WTC11 (cell line): ENCODE data around the gene CNOT8. TPM values are rescaled to one million over a fixed set of nuclear protein-coding genes. Genes with fewer than 3 reads are reported as not detected.
"Not testable (repeated sequence)": the region's sequence is repeated elsewhere in the genome, so short reads cannot be mapped to it uniquely, and the experiment has no call there.

Source experiments
- ATAC-seq: fragments of 200-7000 bp; cut with Tn5 transposase; 2 replicates; pipeline ENCODE4 v1.10.0; 2021; ENCODE audit warnings: mild to moderate bottlenecking, moderate library complexity
- CTCF ChIA-PET: fragments of 300-600 bp; sonication (Branson Sonifier 250); formaldehyde crosslinking; loops from one replicate; lab custom pipeline; 2021; ENCODE audit warnings: antibody characterized with exemption; lab: Charles Lee
- POLR2A ChIA-PET: fragments of 350-600 bp; sonication (Branson Sonifier 250); formaldehyde crosslinking; loops from one replicate; lab custom pipeline; 2021; ENCODE audit warnings: antibody characterized with exemption; lab: Charles Lee
- DNase-seq: peaks from one replicate; pipeline ENCODE4 v3.0.0; 2021; ENCODE audit warnings: low spot score
- H3K27ac Mint-ChIP-seq: 2 replicates; pipeline ENCODE4 v1.8.0; 2021; ENCODE audit warnings: mixed read lengths
- H3K27me3 Mint-ChIP-seq: 2 replicates; pipeline ENCODE4 v1.8.0; 2021; ENCODE audit warnings: low read depth, mild to moderate bottlenecking, moderate library complexity, mixed read lengths
- H3K36me3 Mint-ChIP-seq: 2 replicates; pipeline ENCODE4 v1.8.0; 2021; ENCODE audit warnings: mixed read lengths
- H3K4me1 Mint-ChIP-seq: 2 replicates; pipeline ENCODE4 v1.8.0; 2022; ENCODE audit warnings: mixed read lengths
- H3K4me3 Mint-ChIP-seq: 2 replicates; pipeline ENCODE4 v1.8.0; 2021; ENCODE audit warnings: mild to moderate bottlenecking, moderate library complexity, mixed read lengths
- H3K9me3 Mint-ChIP-seq: 2 replicates; pipeline ENCODE4 v1.8.0; 2021; ENCODE audit warnings: mixed read lengths
- CDX4 ChIP-seq: fragments of 250-450 bp; sonication (Bioruptor Pico); IDR thresholded peaks from 2 replicates; pipeline ENCODE4 v1.9.0; 2021; ENCODE audit warnings: moderate library complexity, mild to moderate bottlenecking, inconsistent platforms, borderline replicate concordance
- E2F1 ChIP-seq: sonication (generic); formaldehyde crosslinking; IDR thresholded peaks from 2 replicates; pipeline ENCODE4 v1.8.0; 2022; ENCODE audit warnings: mild to moderate bottlenecking, missing genetic modification reagents
- E2F4 ChIP-seq: sonication (generic); formaldehyde crosslinking; IDR thresholded peaks from 2 replicates; pipeline ENCODE4 v1.8.1; 2022; ENCODE audit warnings: low read depth, mild to moderate bottlenecking, moderate library complexity, missing genetic modification reagents, borderline replicate concordance
- EMX1 ChIP-seq: fragments of 250-450 bp; sonication (Bioruptor Pico); IDR thresholded peaks from 2 replicates; pipeline ENCODE4 v1.8.0; 2021; ENCODE audit warnings: mild to moderate bottlenecking
- FOXK1 ChIP-seq: sonication (generic); formaldehyde crosslinking; IDR thresholded peaks from 2 replicates; pipeline ENCODE4 v1.8.0; 2022; ENCODE audit warnings: mild to moderate bottlenecking, moderate library complexity, missing genetic modification reagents
- GRHL2 ChIP-seq: fragments of 250-450 bp; sonication (Bioruptor Pico); IDR thresholded peaks from 2 replicates; pipeline ENCODE4 v1.8.0; 2022; ENCODE audit warnings: mild to moderate bottlenecking, moderate library complexity; ENCODE audit not compliant: insufficient replicate concordance, severe bottlenecking
- HMGXB4 ChIP-seq: sonication (generic); formaldehyde crosslinking; IDR thresholded peaks from 2 replicates; pipeline ENCODE4 v1.8.1; 2023; ENCODE audit warnings: mild to moderate bottlenecking, moderate library complexity, missing genetic modification reagents
- JAZF1 ChIP-seq: fragments of 250-450 bp; sonication (Bioruptor Pico); IDR thresholded peaks from 2 replicates; pipeline ENCODE4 v1.9.0; 2021; ENCODE audit warnings: moderate library complexity, mild to moderate bottlenecking, inconsistent platforms
- MXD4 ChIP-seq: fragments of 250-450 bp; sonication (Bioruptor Pico); IDR thresholded peaks from 2 replicates; pipeline ENCODE4 v1.8.0; 2021; ENCODE audit warnings: mild to moderate bottlenecking, moderate library complexity, borderline replicate concordance
- NFYB ChIP-seq: sonication (generic); formaldehyde crosslinking; conservative IDR thresholded peaks from 2 replicates; pipeline ENCODE4 v1.8.0; 2022; ENCODE audit warnings: low read depth, missing genetic modification reagents
- NR1H2 ChIP-seq: sonication (generic); formaldehyde crosslinking; IDR thresholded peaks from 2 replicates; pipeline ENCODE4 v1.9.0; 2021; ENCODE audit warnings: mild to moderate bottlenecking, moderate library complexity, missing genetic modification reagents
- NR2C2 ChIP-seq: sonication (generic); formaldehyde crosslinking; IDR thresholded peaks from 2 replicates; pipeline ENCODE4 v1.8.0; 2022; ENCODE audit warnings: mild to moderate bottlenecking, missing genetic modification reagents
- PRRX2 ChIP-seq: fragments of 250-450 bp; sonication (Bioruptor Pico); IDR thresholded peaks from 2 replicates; pipeline ENCODE4 v1.8.0; 2021; ENCODE audit warnings: mild to moderate bottlenecking
- RORB ChIP-seq: fragments of 250-450 bp; sonication (Bioruptor Pico); IDR thresholded peaks from 2 replicates; pipeline ENCODE4 v1.9.0; 2021; ENCODE audit warnings: mild to moderate bottlenecking
- SP1 ChIP-seq: sonication (generic); formaldehyde crosslinking; conservative IDR thresholded peaks from 2 replicates; pipeline ENCODE4 v1.8.1; 2022; ENCODE audit warnings: missing genetic modification reagents
- TCF7 ChIP-seq: sonication (generic); formaldehyde crosslinking; IDR thresholded peaks from 2 replicates; pipeline ENCODE4 v1.8.0; 2022; ENCODE audit warnings: mild to moderate bottlenecking, low read depth, missing genetic modification reagents, moderate library complexity
- TEAD1 ChIP-seq: sonication (generic); formaldehyde crosslinking; IDR thresholded peaks from 2 replicates; pipeline ENCODE4 v1.8.0; 2022; ENCODE audit warnings: mild to moderate bottlenecking, missing genetic modification reagents
- TEAD4 ChIP-seq: sonication (generic); formaldehyde crosslinking; IDR thresholded peaks from 2 replicates; pipeline ENCODE4 v1.8.0; 2022; ENCODE audit warnings: mild to moderate bottlenecking, missing genetic modification reagents
- ZBTB21 ChIP-seq: sonication (generic); formaldehyde crosslinking; IDR thresholded peaks from 2 replicates; pipeline ENCODE4 v1.8.1; 2023; ENCODE audit warnings: mild to moderate bottlenecking, missing genetic modification reagents, borderline replicate concordance
- ZNF263 ChIP-seq: sonication (generic); formaldehyde crosslinking; IDR thresholded peaks from 2 replicates; pipeline ENCODE4 v1.8.1; 2022; ENCODE audit warnings: low read depth, mild to moderate bottlenecking, moderate library complexity, missing genetic modification reagents
- ZNF317 ChIP-seq: sonication (generic); formaldehyde crosslinking; IDR thresholded peaks from 2 replicates; pipeline ENCODE4 v1.8.1; 2023; ENCODE audit warnings: low read depth, mild to moderate bottlenecking, moderate library complexity, missing genetic modification reagents, borderline replicate concordance
- ZNF532 ChIP-seq: fragments of 250-450 bp; sonication (Bioruptor Pico); IDR thresholded peaks from 2 replicates; pipeline ENCODE4 v1.9.0; 2021; ENCODE audit warnings: mild to moderate bottlenecking, borderline replicate concordance
- total RNA-seq: library from RNA; stranded (reverse); gene quantifications from 3 replicates; pipeline ENCODE4 v1.2.3, GENCODE V29; 2021

The CNOT8 gene
- total RNA-seq, 1 experiment from 2014 or later, result 58.6 TPM

GRCh38 chr5:154830596-154830995, 27.8 kb upstream of the CNOT8 start:
- ChIA-PET POLR2A (no interaction called here), CTCF (no interaction called here)
- DNase-seq, result no peak
- Mint-ChIP-seq H3K27ac (no peak overlapping the region), H3K4me1 (no peaks in the 10 kb centered on the region), H3K4me3 (no peak overlapping the region), H3K9me3 (no peaks in the 10 kb centered on the region), H3K36me3 (peaks cover 32% of the 10 kb centered on the region), H3K27me3 (no peaks in the 10 kb centered on the region)
- no peak for TF ChIP-seq ZNF263 (CRISPR knock-in tag)
- no peak for TF ChIP-seq GRHL2
- no peak for TF ChIP-seq PRRX2 (CRISPR knock-in tag)
- ATAC-seq, result no peak

GRCh38 chr5:154831451-154831850, 27.0 kb upstream of the CNOT8 start:
- POLR2A ChIA-PET, result no interaction called here
- no peak for TF ChIP-seq NR2C2 (CRISPR knock-in tag)
- TF ChIP-seq ZBTB21 (CRISPR knock-in tag), result no peak
- TF ChIP-seq HMGXB4 (CRISPR knock-in tag), result no peak
- no peak for TF ChIP-seq E2F1 (CRISPR knock-in tag)
- no peak for TF ChIP-seq TCF7 (CRISPR knock-in tag)
- TF ChIP-seq JAZF1 (CRISPR knock-in tag), result no peak
- TF ChIP-seq TEAD1, result no peak
- TF ChIP-seq RORB, result no peak
- TF ChIP-seq ZNF532, result no peak
- TF ChIP-seq NR1H2 (CRISPR knock-in tag), result no peak
- TF ChIP-seq NFYB (CRISPR knock-in tag), result no peak
- no peak for TF ChIP-seq ZNF317 (CRISPR knock-in tag)
- TF ChIP-seq E2F4 (CRISPR knock-in tag), result no peak
- no peak for TF ChIP-seq FOXK1 (CRISPR knock-in tag)
- no peak for TF ChIP-seq TEAD4 (CRISPR knock-in tag)
- TF ChIP-seq SP1 (CRISPR knock-in tag), result no peak
- TF ChIP-seq CDX4 (CRISPR knock-in tag), result no peak
- no peak for TF ChIP-seq MXD4 (CRISPR knock-in tag)
- no peak for TF ChIP-seq EMX1 (CRISPR knock-in tag)
- CTCF ChIA-PET, result no interaction called here

GRCh38 chr5:154832804-154833203, 25.6 kb upstream of the CNOT8 start:
- H3K4me1 Mint-ChIP-seq, H3K9me3 Mint-ChIP-seq, H3K27me3 Mint-ChIP-seq, H3K4me3 Mint-ChIP-seq, CTCF ChIA-PET, H3K27ac Mint-ChIP-seq, POLR2A ChIA-PET, DNase-seq, ATAC-seq: not testable (repeated sequence)
- peaks cover 24% of the 10 kb centered on the region for H3K36me3 Mint-ChIP-seq

More at GRCh38 chr5:154831451-154831850, 27.0 kb upstream of the CNOT8 start:
- H3K27ac Mint-ChIP-seq, result no peak overlapping the region
- ATAC-seq (no peak), DNase-seq (no peak)
- H3K4me3 Mint-ChIP-seq, result no peak overlapping the region
- no peaks in the 10 kb centered on the region for H3K4me1 Mint-ChIP-seq
- H3K27me3 Mint-ChIP-seq, result no peaks in the 10 kb centered on the region
- peaks cover 27% of the 10 kb centered on the region for H3K36me3 Mint-ChIP-seq
- no peaks in the 10 kb centered on the region for H3K9me3 Mint-ChIP-seq
